K562 (cell line): ENCODE results near the gene SPIN2A. TPM values are rescaled to one million over a fixed set of nuclear protein-coding genes. Genes with fewer than 3 reads are reported as not detected.

Experiments used
- ASH1L ChIP-seq: fragments of 450-650 bp; IDR thresholded peaks from 2 replicates; pipeline ENCODE4 v1.6.1; 2018; ENCODE audit warnings: borderline replicate concordance, mild to moderate bottlenecking, low read depth; ENCODE audit not compliant: partially characterized antibody
- CCAR2 ChIP-seq: fragments of 200-400 bp; formaldehyde crosslinking; IDR thresholded peaks from 2 replicates; pipeline ENCODE4 v1.6.1; 2017; ENCODE audit warnings: mild to moderate bottlenecking, low read depth, low read length
- E4F1 ChIP-seq: fragments of 250-450 bp; sonication (Bioruptor Pico); IDR thresholded peaks from 2 replicates; pipeline ENCODE4 v1.5.0; 2021; ENCODE audit warnings: mild to moderate bottlenecking, borderline replicate concordance
- EP400 ChIP-seq: fragments of 450-650 bp; IDR thresholded peaks from 2 replicates; pipeline ENCODE4 v1.6.1; 2017; ENCODE audit warnings: antibody characterized with exemption, mild to moderate bottlenecking, moderate library complexity
- NR2F6 ChIP-seq: fragments of 450-650 bp; formaldehyde crosslinking; IDR thresholded peaks from 2 replicates; pipeline ENCODE4 v1.4.0; 2020; ENCODE audit warnings: mild to moderate bottlenecking
- PBX2 ChIP-seq, 2 experiments: IDR thresholded peaks in 1 of 2; conservative IDR thresholded peaks in 1 of 2; 2 replicates each; pipeline ENCODE4 v1.6.1; 2016; ENCODE audit warnings: low read depth in 2 of 2, mild to moderate bottlenecking in 1 of 2, missing compliant biosample characterization in 1 of 2, missing genetic modification characterization in 1 of 2, moderate library complexity in 1 of 2
- PKNOX1 ChIP-seq: fragments of 450-650 bp; IDR thresholded peaks from 2 replicates; pipeline ENCODE4 v1.6.1; 2016
- RBM17 ChIP-seq: fragments of 200-400 bp; formaldehyde crosslinking; IDR thresholded peaks from 2 replicates; pipeline ENCODE4 v1.6.1; 2017; ENCODE audit warnings: low read depth, mild to moderate bottlenecking, low read length, borderline replicate concordance
- SRSF3 ChIP-seq: fragments of 200-400 bp; formaldehyde crosslinking; IDR thresholded peaks from 2 replicates; pipeline ENCODE4 v1.6.1; 2016; ENCODE audit warnings: mild to moderate bottlenecking, low read length, moderate library complexity; ENCODE audit not compliant: insufficient read depth
- ZBTB40 ChIP-seq, 2 experiments: fragments of 450-650 bp in 1 of 2; sonication (generic) in 1 of 2; formaldehyde crosslinking in 1 of 2; IDR thresholded peaks; 2 replicates each; pipeline versions ENCODE4 v1.7.1 to v1.9.0; 2016 to 2022; ENCODE audit warnings: inconsistent platforms in 1 of 2, mild to moderate bottlenecking in 1 of 2, missing genetic modification reagents in 1 of 2
- ZNF282 ChIP-seq: sonication (generic); formaldehyde crosslinking; IDR thresholded peaks from 2 replicates; pipeline ENCODE4 v1.8.1; 2023; ENCODE audit warnings: missing genetic modification reagents
- polyA plus RNA-seq, 8 experiments: library from polyadenylated mRNA; depleted of rRNA in 4 of 8; stranded (reverse) in 5 of 8; unstranded in 3 of 8; fragments of >200 nt; fragmentation: Nextera tagmentation in 2 of 8; fragmentation: Illumina TruSeq in 1 of 8; extraction: Ambion mirVana in 2 of 8; extraction: Trizol in 1 of 8; gene quantifications; 2 replicates each; pipeline versions ENCODE4 v1.2.1 to v1.2.3, GENCODE V29; 2011 to 2014; ENCODE audit warnings: inconsistent platforms in 1 of 8, missing spikeins in 1 of 8
- total RNA-seq, 7 experiments: library from RNA; depleted of rRNA in 6 of 7; stranded (reverse); fragments of >200 nt in 6 of 7; fragmentation: Illumina TruSeq in 2 of 7; extraction: Trizol in 2 of 7; gene quantifications; 2 replicates each; pipeline versions ENCODE4 v1.2.1 to v1.2.3, GENCODE V29; 2011 to 2021; ENCODE audit warnings: low replicate concordance in 1 of 7

SPIN2A gene
- total and polyA plus RNA-seq, 9 of the 15 experiments (the other 6 are each of a cell fraction or from before 2014, with no cell fraction given), result 0.03 to 1.6 (median 0.58) TPM

GRCh38 chrX:57135287-57135686 is 1.9 kb downstream of the SPIN2A start (continued):
- TF ChIP-seq NR2F6 (no peak), SRSF3 (no peak), EP400 (no peak), ZNF282 (CRISPR knock-in tag) (no peak), PBX2 (CRISPR knock-in tag; IDR thresholded peaks at IDR 0.05; ENCODE audit: low read depth) (no peak), PBX2 (tag; conservative IDR thresholded peaks at IDR 0.05; ENCODE audit: low read depth) (0 out of 2 replicates have a peak, but pooled peaks have one; percentile 14), ZBTB40 (IDR thresholded peaks at IDR 0.05) (peak; percentile 81), ZBTB40 (CRISPR knock-in tag; IDR thresholded peaks at IDR 0.05) (no peak), ASH1L (no peak), PKNOX1 (0 out of 2 replicates have a peak, but pooled peaks have one; percentile 16), CCAR2 (no peak), E4F1 (CRISPR knock-in tag) (no peak), RBM17 (no peak)
